K562 (cell line): ENCODE measurements around the gene RPL38. TPM values are rescaled to one million over a fixed set of nuclear protein-coding genes. Genes with fewer than 3 reads are reported as not detected.

Source experiments
- ATAC-seq: fragments of 200-7000 bp; cut with Tn5 transposase; 3 replicates; pipeline ENCODE4 v1.9.1; 2020; ENCODE audit warnings: moderate library complexity
- BruUV-seq: library from RNA; stranded (reverse); fragments of 400-500 nt; replicated peaks from 2 replicates; lab custom pipeline; 2021; lab: Mats Ljungman, UMichigan
- CTCF ChIA-PET: fragments of 300-600 bp; formaldehyde crosslinking; extraction: SDS; loops from one replicate; lab custom pipeline; 2021; ENCODE audit warnings: low intra/inter-chr PET ratio; lab: Yijun Ruan, JAX
- POLR2A ChIA-PET: fragments of 300-600, 350-650 bp; sonication (Branson Sonifier 250); formaldehyde crosslinking; extraction: SDS; loops from one replicate; lab custom pipeline; 2021; ENCODE audit warnings: antibody characterized with exemption, inconsistent platforms; lab: Yijun Ruan, JAX
- DNase-seq, 4 experiments: peaks; one replicate each; pipeline versions ENCODE4 v3.0.0 to v3.0.0-alpha.2; 2011 to 2018; ENCODE audit warnings: low spot score in 3 of 4, mixed read lengths in 3 of 4; ENCODE audit errors: extremely low read depth in 1 of 4
- FAIRE-seq: peaks from 2 replicates; lab custom pipeline; 2011; peaks lifted over from hg19 to GRCh38; lab: Jason Lieb, UNC
- H2AFZ ChIP-seq: 2 replicates; pipeline ENCODE4 v1.6.0; 2011; ENCODE audit warnings: low read depth, low read length, control low read depth, inconsistent platforms
- H3K27ac ChIP-seq: fragments of 200-600 bp; 3 replicates; pipeline ENCODE4 v1.8.0; 2011; ENCODE audit warnings: low read depth, mild to moderate bottlenecking, control low read depth, inconsistent platforms, low read length, moderate library complexity, mixed read lengths; ENCODE audit errors: extremely low read depth
- H3K27me3 ChIP-seq, 2 experiments: fragments of 300-600 bp in 1 of 2; 2 replicates in 1 of 2; 3 replicates in 1 of 2; pipeline versions ENCODE4 v1.6.0 to v1.8.0; 2011; ENCODE audit warnings: inconsistent platforms in 2 of 2, low read length in 2 of 2, mild to moderate bottlenecking in 1 of 2, mixed read lengths in 1 of 2, moderate library complexity in 1 of 2; ENCODE audit not compliant: control insufficient read depth in 2 of 2, insufficient read depth in 2 of 2
- H3K36me3 ChIP-seq: fragments of 300-600 bp; 3 replicates; pipeline ENCODE4 v1.8.0; 2011; ENCODE audit warnings: mild to moderate bottlenecking, low read length, inconsistent platforms; ENCODE audit not compliant: control insufficient read depth, insufficient read depth
- H3K4me1 ChIP-seq, 2 experiments: fragments of 200-600 bp in 1 of 2; replicated peaks in 1 of 2; 2 replicates in 1 of 2; 3 replicates in 1 of 2; pipeline versions ENCODE4 v1.5.1 to v1.8.0; 2011; ENCODE audit warnings: inconsistent platforms in 2 of 2, low read length in 2 of 2, mild to moderate bottlenecking in 1 of 2, mixed read lengths in 1 of 2, moderate library complexity in 1 of 2; ENCODE audit not compliant: control insufficient read depth in 2 of 2, insufficient read depth in 2 of 2
- H3K4me2 ChIP-seq: 2 replicates; pipeline ENCODE4 v1.6.1; 2011; ENCODE audit warnings: low read length, control low read depth, inconsistent platforms, mixed read lengths; ENCODE audit not compliant: insufficient read depth
- H3K4me3 ChIP-seq: fragments of 200-600 bp; sonication (generic), shearing (Covaris generic); 2 replicates; pipeline ENCODE4 v1.5.1; 2016; ENCODE audit warnings: control low read depth, inconsistent platforms
- H3K79me2 ChIP-seq: fragments of 200-600 bp; 3 replicates; pipeline ENCODE4 v1.8.0; 2011; ENCODE audit warnings: low read length, inconsistent platforms; ENCODE audit not compliant: control insufficient read depth, insufficient read depth
- H3K9ac ChIP-seq, 2 experiments: 2 replicates each; pipeline versions ENCODE4 v1.6.0 to v1.6.1; 2011; ENCODE audit warnings: low read depth in 2 of 2, low read length in 2 of 2, control low read depth in 1 of 2, inconsistent platforms in 1 of 2, mild to moderate bottlenecking in 1 of 2, mixed read lengths in 1 of 2; ENCODE audit not compliant: insufficient read depth in 1 of 2
- H3K9me1 ChIP-seq: one replicate; pipeline ENCODE4 v1.6.0; 2011; ENCODE audit warnings: inconsistent platforms, mild to moderate bottlenecking, low read length, moderate library complexity; ENCODE audit not compliant: control insufficient read depth, insufficient read depth
- H3K9me3 ChIP-seq: replicated peaks from 2 replicates; pipeline ENCODE4 v1.5.1; 2011; ENCODE audit warnings: low read depth, low read length, inconsistent platforms; ENCODE audit not compliant: control insufficient read depth, insufficient read depth
- H4K20me1 ChIP-seq: replicated peaks from 2 replicates; pipeline ENCODE4 v1.6.1; 2011; ENCODE audit warnings: low read length, inconsistent platforms, mixed read lengths; ENCODE audit not compliant: control insufficient read depth, insufficient read depth
- ATF3 ChIP-seq, 2 experiments: fragments of 450-650 bp in 1 of 2; sonication (generic) in 1 of 2; formaldehyde crosslinking in 1 of 2; IDR thresholded peaks in 1 of 2; conservative IDR thresholded peaks in 1 of 2; 2 replicates each; pipeline versions ENCODE4 v1.6.1 to v1.8.1; 2016 to 2023; ENCODE audit warnings: mild to moderate bottlenecking in 2 of 2, moderate library complexity in 2 of 2, inconsistent platforms in 1 of 2, missing genetic modification reagents in 1 of 2
- CEBPB ChIP-seq: fragments of 450-650 bp; IDR thresholded peaks from 2 replicates; pipeline ENCODE4 v1.6.1; 2016; ENCODE audit warnings: missing genetic modification characterization, missing compliant biosample characterization
- CREB1 ChIP-seq, 2 experiments: sonication (generic) in 1 of 2; formaldehyde crosslinking in 1 of 2; IDR thresholded peaks; 2 replicates each; pipeline versions ENCODE4 v1.6.1 to v1.8.0; 2012 to 2022; ENCODE audit warnings: inconsistent platforms in 1 of 2, mild to moderate bottlenecking in 1 of 2, missing genetic modification reagents in 1 of 2, moderate library complexity in 1 of 2
- CREM ChIP-seq: IDR thresholded peaks from 2 replicates; pipeline ENCODE4 v1.6.1; 2014; ENCODE audit warnings: antibody characterized with exemption, low read depth
- MTA1 ChIP-seq: fragments of 450-650 bp; IDR thresholded peaks from 2 replicates; pipeline ENCODE4 v1.6.1; 2017; ENCODE audit warnings: borderline replicate concordance
- RBM15 ChIP-seq: fragments of 200-400 bp; formaldehyde crosslinking; IDR thresholded peaks from 2 replicates; pipeline ENCODE4 v1.6.1; 2018; ENCODE audit warnings: mild to moderate bottlenecking, low read length, moderate library complexity; ENCODE audit not compliant: insufficient read depth
- SMARCA5 ChIP-seq: fragments of 450-650 bp; IDR thresholded peaks from 2 replicates; pipeline ENCODE4 v1.6.1; 2016
- TEAD2 ChIP-seq: fragments of 450-650 bp; IDR thresholded peaks from 2 replicates; pipeline ENCODE4 v1.6.1; 2016; ENCODE audit warnings: missing genetic modification characterization, control low read depth, missing compliant biosample characterization
- TSHZ1 ChIP-seq: fragments of 250-450 bp; sonication (Bioruptor Pico); IDR thresholded peaks from 2 replicates; pipeline ENCODE4 v1.4.0; 2020; ENCODE audit warnings: mild to moderate bottlenecking, moderate library complexity
- U2AF1 ChIP-seq: fragments of 200-400 bp; formaldehyde crosslinking; optimal IDR thresholded peaks from 2 replicates; pipeline ENCODE3; 2017; ENCODE audit warnings: mild to moderate bottlenecking, low read depth, low read length, moderate library complexity
- ZNF778 ChIP-seq: fragments of 450-650 bp; formaldehyde crosslinking; IDR thresholded peaks from 2 replicates; pipeline ENCODE4 v1.4.0; 2020; ENCODE audit warnings: mild to moderate bottlenecking, moderate library complexity
- WGBS: fragments of 100-300 bp; shearing (Covaris generic); methylation state at CpG from one replicate; pipeline ENCODE4 v1.1.6; 2016; ENCODE audit warnings: low coverage, mixed read lengths; ENCODE audit not compliant: insufficient coverage; ENCODE audit errors: missing lambda C conversion rate; 5-methylcytosine and 5-hydroxymethylcytosine counted together
- in situ Hi-C: fragments of 300-500 bp; cut with MboI; formaldehyde crosslinking; loops from 4 replicates; pipeline ENCODE4 v1.15.0; 2018; ENCODE audit warnings: inconsistent platforms, mixed read lengths
- intact Hi-C: fragments of 100-400 bp; cut with micrococcal nuclease; formaldehyde crosslinking; loops from 2 replicates; pipeline ENCODE4 v1.14.2; 2022
- polyA plus RNA-seq, 8 experiments: library from polyadenylated mRNA; depleted of rRNA in 4 of 8; stranded (reverse) in 5 of 8; unstranded in 3 of 8; fragments of >200 nt; fragmentation: Nextera tagmentation in 2 of 8; fragmentation: Illumina TruSeq in 1 of 8; extraction: Ambion mirVana in 2 of 8; extraction: Trizol in 1 of 8; gene quantifications; 2 replicates each; pipeline versions ENCODE4 v1.2.1 to v1.2.3, GENCODE V29; 2011 to 2014; ENCODE audit warnings: inconsistent platforms in 1 of 8, missing spikeins in 1 of 8
- total RNA-seq, 7 experiments: library from RNA; depleted of rRNA in 6 of 7; stranded (reverse); fragments of >200 nt in 6 of 7; fragmentation: Illumina TruSeq in 2 of 7; extraction: Trizol in 2 of 7; gene quantifications; 2 replicates each; pipeline versions ENCODE4 v1.2.1 to v1.2.3, GENCODE V29; 2011 to 2021; ENCODE audit warnings: low replicate concordance in 1 of 7
- TF ChIP-seq, protein P1 (sequence below), 2 experiments: IDR thresholded peaks; 2 replicates each; pipeline ENCODE4 v1.6.1; 2012; ENCODE audit warnings: improper control_type of control experiment in 2 of 2, low read depth in 2 of 2, low read length in 2 of 2, borderline replicate concordance in 1 of 2

The RPL38 gene
- total and polyA plus RNA-seq, 9 of the 15 experiments (the other 6 are each of a cell fraction or from before 2014, with no cell fraction given): 1,224 to 3,864 (median 1,939) TPM

DNA sequence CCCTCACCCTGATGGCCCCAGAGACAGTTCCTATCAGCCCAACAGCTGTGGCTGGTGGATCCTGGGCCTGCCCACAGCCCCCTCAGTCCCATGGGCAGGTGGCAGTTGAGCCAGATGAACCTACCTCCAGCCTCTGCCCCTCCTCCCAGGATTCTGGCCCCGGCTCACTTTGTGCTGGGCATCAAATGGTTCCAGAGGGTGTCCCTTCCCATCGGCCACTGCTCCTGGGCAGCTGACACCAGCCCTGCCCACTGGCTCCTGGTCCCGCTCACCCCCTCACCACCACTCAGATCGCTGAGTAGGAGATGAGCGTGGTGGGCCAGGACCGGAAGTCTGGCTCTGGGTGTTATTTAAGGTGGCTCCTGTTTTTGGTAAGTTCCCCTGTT, 11.9 kb downstream of the RPL38 start:
- no peaks in the 10 kb centered on the region for H3K9me3 ChIP-seq
- no peak overlapping the region for H3K4me3 ChIP-seq
- no peak for ATAC-seq
- peaks cover 10% of the 10 kb centered on the region; the same call in 2 of the 3 replicates for H3K36me3 ChIP-seq
- intact Hi-C loops: no loop called here
- no peaks in the 10 kb centered on the region for H3K9me1 ChIP-seq
- ChIA-PET POLR2A (no interaction called here), CTCF (no interaction called here)
- no peaks in the 10 kb centered on the region for H3K79me2 ChIP-seq
- H3K27ac ChIP-seq: no peak overlapping the region
- 60% methylated on average over 6 of the region's 6 CpGs for WGBS
- BruUV-seq: no TSS peak
- H2AFZ ChIP-seq: no peak overlapping the region
- peaks cover 17% of the 10 kb centered on the region for H4K20me1 ChIP-seq
- H3K27me3 ChIP-seq: no peaks in the 10 kb centered on the region
- TF ChIP-seq U2AF1 (no peak), ATF3 (IDR thresholded peaks at IDR 0.05) (no peak), ATF3 (CRISPR knock-in tag; conservative IDR thresholded peaks at IDR 0.05) (no peak), TEAD2 (tag) (no peak), MTA1 (no peak), CREB1 (IDR thresholded peaks at IDR 0.05) (no peak), CREB1 (CRISPR knock-in tag; IDR thresholded peaks at IDR 0.05) (no peak), ZNF778 (CRISPR knock-in tag) (no peak), CEBPB (tag) (no peak), SMARCA5 (no peak), CREM (no peak), TSHZ1 (CRISPR knock-in tag) (no peak), RBM15 (no peak)
- TF ChIP-seq, protein P1, sequence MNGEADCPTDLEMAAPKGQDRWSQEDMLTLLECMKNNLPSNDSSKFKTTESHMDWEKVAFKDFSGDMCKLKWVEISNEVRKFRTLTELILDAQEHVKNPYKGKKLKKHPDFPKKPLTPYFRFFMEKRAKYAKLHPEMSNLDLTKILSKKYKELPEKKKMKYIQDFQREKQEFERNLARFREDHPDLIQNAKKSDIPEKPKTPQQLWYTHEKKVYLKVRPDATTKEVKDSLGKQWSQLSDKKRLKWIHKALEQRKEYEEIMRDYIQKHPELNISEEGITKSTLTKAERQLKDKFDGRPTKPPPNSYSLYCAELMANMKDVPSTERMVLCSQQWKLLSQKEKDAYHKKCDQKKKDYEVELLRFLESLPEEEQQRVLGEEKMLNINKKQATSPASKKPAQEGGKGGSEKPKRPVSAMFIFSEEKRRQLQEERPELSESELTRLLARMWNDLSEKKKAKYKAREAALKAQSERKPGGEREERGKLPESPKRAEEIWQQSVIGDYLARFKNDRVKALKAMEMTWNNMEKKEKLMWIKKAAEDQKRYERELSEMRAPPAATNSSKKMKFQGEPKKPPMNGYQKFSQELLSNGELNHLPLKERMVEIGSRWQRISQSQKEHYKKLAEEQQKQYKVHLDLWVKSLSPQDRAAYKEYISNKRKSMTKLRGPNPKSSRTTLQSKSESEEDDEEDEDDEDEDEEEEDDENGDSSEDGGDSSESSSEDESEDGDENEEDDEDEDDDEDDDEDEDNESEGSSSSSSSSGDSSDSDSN (IDR thresholded peaks at IDR 0.05; ENCODE audit: borderline replicate concordance in 1 of 2, low read depth in 2 of 2, low read length in 2 of 2): no peak
- FAIRE-seq: no peak
- H3K4me1 ChIP-seq: peaks cover 32 to 43% of the 10 kb centered on the region in 2 experiments
- H3K4me2 ChIP-seq: no peak overlapping the region
- DNase-seq: no peak
- in situ Hi-C loops: loop anchor here (5.0 kb wide), 1 partner anchor 67 kb away; no protein-coding TSS in a partner anchor
- no peak overlapping the region; a peak in 1 of 4 replicates for H3K9ac ChIP-seq
